H1 (cell line): ENCODE data around the gene GIT1. TPM values are rescaled to one million over a fixed set of nuclear protein-coding genes. Genes with fewer than 3 reads are reported as not detected.

Experiments
- CHD7 ChIP-seq: fragments of 300-600 bp; sonication (generic); IDR thresholded peaks from 2 replicates; pipeline ENCODE4 v1.7.1; 2012; ENCODE audit warnings: low read length, moderate library complexity, mild to moderate bottlenecking, inconsistent platforms; ENCODE audit not compliant: insufficient replicate concordance
- EP300 ChIP-seq, 2 experiments: IDR thresholded peaks; 1 replicate in 1 of 2; 2 replicates in 1 of 2; pipeline ENCODE4 v1.6.1; 2011 to 2012; ENCODE audit warnings: low read depth in 2 of 2, low read length in 2 of 2, mild to moderate bottlenecking in 2 of 2, borderline replicate concordance in 1 of 2, inconsistent platforms in 1 of 2, moderate library complexity in 1 of 2
- KDM4A ChIP-seq: IDR thresholded peaks from one replicate; pipeline ENCODE4 v1.7.1; 2012; ENCODE audit warnings: low read depth, mild to moderate bottlenecking, moderate library complexity, low read length, inconsistent platforms; ENCODE audit not compliant: severe bottlenecking
- PHF8 ChIP-seq: fragments of 200-600 bp; sonication (generic); conservative IDR thresholded peaks from 2 replicates; pipeline ENCODE4 v1.7.1; 2012; ENCODE audit warnings: low read depth, mild to moderate bottlenecking, inconsistent platforms, low read length, moderate library complexity
- SUZ12 ChIP-seq: fragments of 200-600 bp; sonication (generic); IDR thresholded peaks from 2 replicates; pipeline ENCODE4 v1.6.1; 2012; ENCODE audit warnings: mild to moderate bottlenecking, inconsistent platforms, low read length, moderate library complexity, mixed read lengths
- USF2 ChIP-seq: IDR thresholded peaks from 2 replicates; pipeline ENCODE4 v1.6.1; 2011; ENCODE audit warnings: low read length, improper control_type of control experiment
- polyA plus RNA-seq, 7 experiments: library from polyadenylated mRNA; depleted of rRNA in 3 of 7; stranded (reverse) in 5 of 7; unstranded in 2 of 7; fragments of >200 nt in 5 of 7; fragments of 200-250 nt in 2 of 7; gene quantifications; 1 replicate in 5 of 7; 2 replicates in 1 of 7; 4 replicates in 1 of 7; pipeline versions ENCODE4 v1.2.1 to v1.2.3, GENCODE V29; 2011 to 2013; ENCODE audit warnings: missing spikeins in 2 of 7, mixed read lengths in 2 of 7
- total RNA-seq: library from RNA; stranded (reverse); fragmentation: NEBNext Ultra II Directional; extraction: Animal tissue kit (Norgen Biotek cat#: 25700); gene quantifications from 2 replicates; pipeline ENCODE4 v1.2.1, GENCODE V29; 2021

GIT1 gene
- total and polyA plus RNA-seq, 2 of the 8 experiments (the other 6 are each of a cell fraction or from before 2014, with no cell fraction given): 62.4 to 63.0 TPM

- TF ChIP-seq USF2 (no peak), EP300 (IDR thresholded peaks at IDR 0.05; ENCODE audit: borderline replicate concordance in 1 of 2, low read depth in 2 of 2, low read length in 2 of 2) (no peak), PHF8 (no peak), KDM4A (no peak), SUZ12 (no peak), CHD7 (no peak)
Observed at GRCh38 chr17:29608986-29609385, 19.5 kb upstream of the GIT1 start (continued).
